GM10248 (cell line): ENCODE measurements around the gene SPTBN1.

Experiments used
- CTCF ChIA-PET: fragments of 300-600 bp; sonication (Branson Sonifier 250); formaldehyde crosslinking; extraction: SDS; loops from one replicate; lab custom pipeline; 2021; ENCODE audit warnings: antibody characterized with exemption; lab: Yijun Ruan, JAX
- POLR2A ChIA-PET: fragments of 350-650 bp; sonication (Branson Sonifier 250); formaldehyde crosslinking; extraction: SDS; loops from one replicate; lab custom pipeline; 2020; ENCODE audit warnings: antibody characterized with exemption; lab: Yijun Ruan, JAX
- DNase-seq: peaks from one replicate; pipeline ENCODE4 v3.0.0; 2012; ENCODE audit errors: extremely low spot score
- TF ChIP-seq, protein P1 (sequence below): IDR thresholded peaks from 2 replicates; pipeline ENCODE4 v1.5.1; 2012; ENCODE audit warnings: mild to moderate bottlenecking, low read depth; ENCODE audit errors: extremely low read depth, missing control alignments, control extremely low read depth

The SPTBN1 gene

DNA sequence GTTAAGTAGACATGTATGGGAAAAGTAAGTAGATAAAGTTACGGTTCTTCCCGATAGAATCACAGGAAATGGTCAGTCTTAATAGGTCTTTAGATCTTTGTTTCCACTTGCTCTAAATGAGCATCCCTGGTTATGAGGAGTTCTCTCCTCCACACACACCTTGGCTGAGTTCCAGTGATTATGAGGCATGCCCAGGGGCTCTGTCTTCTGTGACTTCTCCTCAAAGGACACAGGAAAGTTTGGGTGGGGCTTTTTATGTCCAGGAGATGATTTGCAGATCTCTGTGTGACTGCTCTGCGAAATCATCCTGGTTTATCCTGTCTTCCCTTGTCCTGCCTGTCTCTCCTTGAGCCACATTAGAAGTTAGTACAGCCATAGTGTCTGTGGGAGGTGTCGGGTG, 183.5 kb downstream of the SPTBN1 start:
- TF ChIP-seq, protein P1, sequence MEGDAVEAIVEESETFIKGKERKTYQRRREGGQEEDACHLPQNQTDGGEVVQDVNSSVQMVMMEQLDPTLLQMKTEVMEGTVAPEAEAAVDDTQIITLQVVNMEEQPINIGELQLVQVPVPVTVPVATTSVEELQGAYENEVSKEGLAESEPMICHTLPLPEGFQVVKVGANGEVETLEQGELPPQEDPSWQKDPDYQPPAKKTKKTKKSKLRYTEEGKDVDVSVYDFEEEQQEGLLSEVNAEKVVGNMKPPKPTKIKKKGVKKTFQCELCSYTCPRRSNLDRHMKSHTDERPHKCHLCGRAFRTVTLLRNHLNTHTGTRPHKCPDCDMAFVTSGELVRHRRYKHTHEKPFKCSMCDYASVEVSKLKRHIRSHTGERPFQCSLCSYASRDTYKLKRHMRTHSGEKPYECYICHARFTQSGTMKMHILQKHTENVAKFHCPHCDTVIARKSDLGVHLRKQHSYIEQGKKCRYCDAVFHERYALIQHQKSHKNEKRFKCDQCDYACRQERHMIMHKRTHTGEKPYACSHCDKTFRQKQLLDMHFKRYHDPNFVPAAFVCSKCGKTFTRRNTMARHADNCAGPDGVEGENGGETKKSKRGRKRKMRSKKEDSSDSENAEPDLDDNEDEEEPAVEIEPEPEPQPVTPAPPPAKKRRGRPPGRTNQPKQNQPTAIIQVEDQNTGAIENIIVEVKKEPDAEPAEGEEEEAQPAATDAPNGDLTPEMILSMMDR, result no peak
- ChIA-PET CTCF (interaction anchor here (0.7 to 2.0 kb wide), 5 partner anchors 12 to 533 kb away, joined by 3 to 7 read pairs (median 3); no protein-coding TSS in a partner anchor), POLR2A (no interaction called here)
- DNase-seq, result no peak

DNA sequence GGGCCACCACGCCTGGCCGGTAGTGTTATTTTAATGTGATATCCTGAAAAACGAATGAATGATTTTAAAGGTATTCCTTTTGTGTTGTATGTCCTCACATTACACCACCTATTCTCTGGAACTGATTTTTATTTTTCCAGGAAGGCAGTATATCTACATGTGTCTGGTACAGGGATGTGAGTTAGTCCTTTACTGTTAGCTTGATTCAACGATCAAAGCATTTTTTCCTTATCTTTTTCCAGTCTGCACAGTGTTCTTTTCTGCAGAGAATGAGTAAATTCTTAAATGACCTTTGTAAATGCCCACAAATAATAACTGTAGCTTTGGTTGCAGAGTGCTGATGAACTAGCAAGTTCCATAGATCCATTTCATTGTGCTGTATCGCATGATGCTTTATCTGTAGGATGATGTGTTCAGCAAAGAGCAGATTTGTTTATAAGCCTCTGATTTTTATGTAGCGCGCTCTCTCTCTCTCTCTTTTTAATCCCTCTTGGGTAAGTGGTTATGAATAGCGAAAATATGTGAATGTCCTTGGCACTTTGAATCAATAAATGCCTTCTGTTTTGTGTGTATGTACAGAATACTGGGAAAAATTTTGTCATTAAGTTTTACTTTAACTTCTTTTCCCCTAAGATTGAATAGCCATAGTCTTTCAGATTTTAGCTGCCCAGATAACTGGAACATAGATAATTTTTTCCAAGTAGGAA, 184.9 kb downstream of the SPTBN1 start:
- ChIA-PET POLR2A (no interaction called here), CTCF (interaction anchor here (0.7 to 1.2 kb wide), 3 partner anchors 13 to 118 kb away, joined by 3 read pairs; no protein-coding TSS in a partner anchor)

DNA sequence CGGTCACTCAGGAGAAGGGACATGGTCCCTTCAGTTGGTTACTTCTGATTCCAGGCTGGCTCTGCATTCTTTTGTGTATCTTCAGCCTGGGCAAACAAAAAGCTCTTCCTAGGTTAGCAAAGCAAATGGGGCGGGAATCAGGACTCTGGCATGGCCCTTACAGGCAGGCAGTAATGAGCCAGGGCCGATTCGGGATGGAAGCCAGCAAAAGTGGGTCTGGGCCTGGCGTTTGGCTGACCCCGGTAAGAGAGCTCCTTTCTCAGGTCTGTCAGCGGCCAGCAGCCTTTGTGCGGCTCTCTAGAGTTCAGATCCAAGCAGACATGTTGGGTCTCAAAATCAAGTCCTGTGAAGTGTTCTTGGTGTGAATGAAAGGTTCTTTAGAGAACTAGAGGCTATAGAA, 185.9 kb downstream of the SPTBN1 start:
- TF ChIP-seq, protein P1, result no peak
- ChIA-PET POLR2A (no interaction called here), CTCF (interaction anchor here (1.2 to 1.5 kb wide), 3 partner anchors 24 to 117 kb away, joined by 3 to 9 read pairs (median 3); no protein-coding TSS in a partner anchor)
- DNase-seq, result no peak

More for the DNA sequence above, 184.9 kb downstream of the SPTBN1 start:
- TF ChIP-seq, protein P1, result no peak
- no peak for DNase-seq

DNA sequence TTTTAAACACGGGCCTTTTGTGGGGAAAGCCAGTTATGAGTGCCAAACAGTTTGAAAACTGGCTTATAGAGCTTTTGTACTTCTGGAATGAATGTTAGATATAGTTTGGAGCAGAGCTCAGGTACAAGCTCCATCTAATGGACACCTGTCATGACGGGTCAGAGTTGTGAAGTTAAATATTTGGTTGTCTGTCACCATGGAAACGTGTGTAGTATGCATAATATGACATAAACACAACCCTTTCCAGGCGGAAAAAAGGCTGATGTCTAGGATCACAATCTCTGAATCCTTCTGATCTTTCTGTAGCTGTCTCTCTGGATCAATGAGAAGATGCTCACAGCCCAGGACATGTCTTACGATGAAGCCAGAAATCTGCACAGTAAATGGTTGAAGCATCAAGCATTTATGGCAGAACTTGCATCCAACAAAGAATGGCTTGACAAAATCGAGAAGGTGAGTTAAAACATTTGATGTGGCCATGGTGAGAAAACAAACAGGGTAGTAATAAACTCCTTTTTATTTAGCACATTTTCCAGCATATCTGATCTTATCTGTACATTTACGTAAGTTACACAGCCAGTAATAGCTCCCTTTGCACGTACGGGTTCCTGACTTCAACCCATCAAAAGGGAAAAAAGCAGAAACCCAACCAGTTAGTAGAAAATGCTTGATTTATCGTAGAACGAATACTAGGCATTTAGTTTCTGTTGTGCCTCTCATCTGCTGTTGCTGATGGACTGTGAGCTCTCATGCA, 186.7 kb downstream of the SPTBN1 start:
- ChIA-PET CTCF (interaction anchor here (1.1 to 1.5 kb wide), 7 partner anchors 8 to 119 kb away, joined by 3 to 9 read pairs (median 3); no protein-coding TSS in a partner anchor), POLR2A (interaction anchor here (0.6 kb wide), 1 partner anchor 44 kb away, joined by 3 read pairs; no protein-coding TSS in a partner anchor)
- TF ChIP-seq, protein P1, result no peak
- DNase-seq, result no peak

DNA sequence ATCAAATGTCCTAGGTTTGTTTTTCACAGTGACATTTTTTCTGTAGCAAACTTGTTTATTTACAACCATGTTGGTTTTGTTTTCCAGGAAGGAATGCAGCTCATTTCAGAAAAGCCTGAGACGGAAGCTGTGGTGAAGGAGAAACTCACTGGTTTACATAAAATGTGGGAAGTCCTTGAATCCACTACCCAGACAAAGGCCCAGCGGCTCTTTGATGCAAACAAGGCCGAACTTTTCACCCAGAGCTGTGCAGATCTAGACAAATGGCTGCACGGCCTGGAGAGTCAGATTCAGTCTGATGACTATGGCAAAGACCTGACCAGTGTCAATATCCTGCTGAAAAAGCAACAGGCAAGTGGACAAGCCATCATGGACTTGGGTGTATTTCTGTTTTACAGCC, 188.1 kb downstream of the SPTBN1 start:
- CTCF ChIA-PET, result interaction anchor here (1.1 to 1.2 kb wide), 2 partner anchors 10 to 21 kb away, joined by 3 to 5 read pairs; no protein-coding TSS in a partner anchor
- DNase-seq, result no peak
- TF ChIP-seq, protein P1, result no peak
- POLR2A ChIA-PET, result no interaction called here
